SIG-M5 treated with dmso at 0.1 percent for 504 hours (cell line): ENCODE data around the gene CA10.

ENCODE experiments used
- DNase-seq: peaks from one replicate; lab custom pipeline; 2025; ENCODE audit not compliant: unreplicated experiment; lab: John Stamatoyannopoulos, UW

The CA10 gene

GRCh38 chr17:52147431-52147830, 11.1 kb downstream of the CA10 start:
- DNase-seq: no peak

GRCh38 chr17:52145476-52145875, 13.0 kb downstream of the CA10 start:
- DNase-seq: no peak

GRCh38 chr17:52143542-52143941, 15.0 kb downstream of the CA10 start:
- no peak for DNase-seq

GRCh38 chr17:52140601-52141000, 17.9 kb downstream of the CA10 start:
- DNase-seq: no peak

GRCh38 chr17:52138752-52139151, 19.8 kb downstream of the CA10 start:
- no peak for DNase-seq

GRCh38 chr17:52138350-52138749, 20.2 kb downstream of the CA10 start:
- no peak for DNase-seq

GRCh38 chr17:52136166-52136565, 22.3 kb downstream of the CA10 start:
- no peak for DNase-seq

- no peak for DNase-seq
Observed at GRCh38 chr17:52134641-52135040, 23.9 kb downstream of the CA10 start.

- DNase-seq: no peak
Observed at GRCh38 chr17:52128721-52129120, 29.8 kb downstream of the CA10 start.

- DNase-seq: no peak
Observed at GRCh38 chr17:52124993-52125392, 33.5 kb downstream of the CA10 start.

- no peak for DNase-seq
Observed at GRCh38 chr17:52124561-52124960, 34.0 kb downstream of the CA10 start.

- DNase-seq: no peak
Observed at GRCh38 chr17:52120465-52120864, 38.0 kb downstream of the CA10 start.

- no peak for DNase-seq
Observed at GRCh38 chr17:52110923-52111581, 47.5 kb downstream of the CA10 start.

GRCh38 chr17:52106638-52107261, 51.8 kb downstream of the CA10 start:
- DNase-seq: peak; percentile 42

- no peak for DNase-seq
Observed at GRCh38 chr17:52106072-52106471, 52.4 kb downstream of the CA10 start.

- no peak for DNase-seq
Observed at GRCh38 chr17:52105591-52105990, 52.9 kb downstream of the CA10 start.

- no peak for DNase-seq
Observed at GRCh38 chr17:52096056-52096455, 62.5 kb downstream of the CA10 start.

GRCh38 chr17:52084176-52084575, 74.3 kb downstream of the CA10 start:
- DNase-seq: no peak

GRCh38 chr17:52079496-52079895, 79.0 kb downstream of the CA10 start:
- no peak for DNase-seq

- DNase-seq: no peak
Observed at GRCh38 chr17:52071712-52072111, 86.8 kb downstream of the CA10 start.

GRCh38 chr17:52064791-52065211, 93.7 kb downstream of the CA10 start:
- DNase-seq: no peak

GRCh38 chr17:52049496-52049895, 109.0 kb downstream of the CA10 start:
- DNase-seq: no peak

- no peak for DNase-seq
Observed at GRCh38 chr17:52049051-52049450, 109.5 kb downstream of the CA10 start.
